ENCODE results near the gene SLC17A7. TPM values are rescaled to one million over a fixed set of nuclear protein-coding genes. Genes with fewer than 3 reads are reported as not detected.

Gene SLC17A7
- polyA plus RNA-seq, 12 donors, result 0.68 to 1.8 (median 1.1) TPM; not detected in 2

DNA sequence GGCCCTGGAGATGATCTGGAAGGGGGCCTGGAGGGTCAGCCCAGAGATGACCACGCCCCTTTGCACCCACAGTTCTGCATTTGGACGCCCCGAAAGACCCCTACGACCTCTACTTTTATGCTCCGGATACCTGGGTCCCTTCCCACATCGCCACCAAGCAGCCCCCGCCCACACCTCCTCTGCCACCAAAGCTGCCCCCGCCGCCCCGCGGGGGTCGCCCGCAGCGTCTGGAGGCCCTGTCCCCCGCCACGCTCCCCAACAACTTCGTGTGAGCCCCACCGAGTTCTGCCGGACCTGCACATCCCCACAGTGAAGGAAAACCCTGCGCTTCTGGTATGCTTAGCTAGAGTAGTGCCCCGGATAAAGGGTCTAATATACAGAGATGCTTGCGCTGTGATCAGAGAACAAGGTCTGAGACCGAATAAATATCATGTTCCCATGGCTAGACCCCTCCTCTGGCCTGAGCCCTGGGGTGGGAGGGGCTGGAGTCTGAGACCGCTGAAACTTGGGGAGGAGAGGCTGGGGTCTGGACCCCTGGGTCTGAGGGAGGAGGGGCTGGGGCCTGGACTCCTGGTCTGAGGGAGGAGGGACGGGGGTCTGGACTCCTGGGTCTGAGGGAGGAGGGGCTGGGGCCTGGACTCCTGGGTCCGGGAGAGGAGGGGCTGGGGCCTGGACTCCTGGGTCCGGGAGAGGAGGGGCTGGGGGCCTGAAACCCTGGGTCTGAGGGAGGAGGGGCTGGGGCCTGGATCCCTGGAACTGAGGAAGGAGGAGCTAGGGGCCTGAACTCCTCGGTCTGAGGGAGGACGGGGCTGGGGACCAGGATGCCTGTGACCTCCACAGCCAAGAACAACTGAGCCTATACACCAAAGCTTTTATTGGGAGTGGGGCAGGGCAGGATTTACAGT is 12.5 kb downstream of the SLC17A7 start:
- DNase-seq, result no peak

DNA sequence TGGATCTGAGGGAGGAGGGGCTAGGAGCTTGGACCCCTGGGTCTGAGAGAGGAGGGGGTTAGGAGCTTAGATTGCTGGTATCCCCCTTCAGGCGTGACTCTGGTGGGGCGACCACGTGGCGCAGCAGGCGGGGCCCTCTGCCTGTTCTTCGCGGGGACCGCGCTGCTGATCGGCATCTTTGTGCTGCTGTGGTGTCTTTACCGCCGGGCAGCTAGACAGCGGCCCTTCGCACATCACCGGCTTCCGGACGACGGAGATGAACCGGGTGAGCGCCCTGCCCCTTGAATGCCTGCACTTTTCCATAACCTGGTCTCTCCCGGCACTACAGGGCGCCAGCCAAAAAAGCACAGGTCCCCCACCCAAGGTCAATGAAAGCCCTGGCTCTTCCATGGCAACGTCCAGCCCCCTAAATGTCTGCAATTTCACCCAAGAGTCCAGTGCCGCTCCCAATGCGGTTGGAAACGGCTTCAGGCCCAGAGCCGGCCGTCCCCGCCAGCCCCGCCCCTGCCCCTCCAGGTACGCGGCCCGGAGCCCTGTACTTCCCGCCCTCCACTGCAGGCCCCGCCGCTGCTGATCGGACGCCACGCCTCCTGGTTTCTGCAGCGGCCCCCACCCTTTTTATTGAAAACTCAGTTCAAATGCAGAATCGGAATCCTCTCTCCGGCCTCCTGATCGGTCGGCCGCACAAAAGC is 13.3 kb downstream of the SLC17A7 start:
- no peak for DNase-seq

DNA sequence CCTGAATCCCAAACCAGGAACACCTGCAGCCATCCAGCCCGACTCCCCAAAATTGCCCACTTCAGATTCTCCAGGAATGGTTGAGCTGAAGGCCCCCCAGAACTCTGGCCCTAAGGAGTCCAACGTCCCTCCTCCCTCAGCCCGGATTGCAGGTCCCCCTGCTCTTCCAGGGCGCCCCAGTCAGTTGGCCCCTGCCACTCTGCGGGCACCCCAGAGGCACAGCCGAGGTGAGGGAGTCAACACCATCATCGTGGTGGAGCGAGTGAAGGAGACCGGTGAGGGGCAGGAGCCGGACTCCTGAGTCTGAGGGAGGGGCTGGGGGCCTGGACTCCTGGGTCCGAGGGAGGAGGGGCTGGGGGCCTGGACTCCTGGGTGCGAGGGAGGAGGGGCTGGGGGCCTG is 14.0 kb downstream of the SLC17A7 start:
- no peak for DNase-seq

DNA sequence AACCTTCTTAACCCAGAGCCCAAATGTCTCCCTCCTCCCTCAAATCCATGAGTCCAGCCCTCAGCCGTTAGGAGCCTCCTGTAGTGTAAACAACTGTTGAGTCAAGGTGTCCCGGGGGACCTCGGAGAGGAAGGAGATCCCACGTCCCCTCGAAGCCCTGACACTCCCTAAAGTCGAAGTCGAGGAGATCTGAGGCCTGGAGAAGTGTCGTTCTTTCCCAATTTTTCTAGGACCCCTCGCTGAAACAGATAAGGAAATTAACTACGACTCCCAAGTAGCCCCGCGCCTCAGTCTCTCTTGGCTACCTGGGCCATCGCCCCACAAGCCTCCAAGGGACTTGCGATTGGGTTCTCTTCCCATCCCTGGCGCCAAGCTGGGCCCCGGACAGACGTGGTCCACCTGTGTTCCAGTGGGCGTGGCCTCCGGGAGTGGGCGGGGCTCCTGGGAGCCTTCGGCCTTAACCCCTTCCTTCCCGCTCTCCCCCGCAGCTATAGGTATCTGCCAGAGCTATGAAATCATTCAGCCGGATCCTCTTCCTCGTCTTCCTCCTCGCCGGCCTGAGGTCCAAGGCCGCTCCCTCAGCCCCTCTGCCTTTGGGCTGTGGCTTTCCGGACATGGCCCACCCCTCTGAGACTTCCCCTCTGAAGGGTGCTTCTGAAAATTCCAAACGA is 15.3 kb downstream of the SLC17A7 start:
- no peak for DNase-seq

DNA sequence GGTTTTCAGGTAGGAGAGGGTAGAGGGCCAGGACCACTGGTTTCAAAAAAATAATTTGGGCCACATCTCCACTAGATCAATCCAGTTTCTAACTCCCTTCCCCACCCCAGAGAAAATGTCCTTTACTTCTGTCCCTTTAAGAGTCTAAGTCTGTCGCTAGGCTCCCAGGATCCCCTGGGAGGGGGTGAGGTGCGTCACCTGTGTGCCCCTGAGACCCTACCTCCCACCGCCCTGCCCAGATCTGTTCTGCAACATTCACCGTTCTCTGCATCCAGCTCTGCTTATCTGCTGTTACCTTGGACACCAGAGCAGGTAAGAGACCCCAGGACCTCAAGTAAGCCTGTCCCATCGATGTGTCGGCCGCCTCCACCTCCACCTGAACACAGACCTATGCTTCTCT is 16.1 kb downstream of the SLC17A7 start, which contains the start of gene GFY:
Gene GFY (plus strand): TSS at position 211 of the 400 bp plus-strand sequence. CDS start 1,043 bp downstream, outside the sequence.
- no peak for DNase-seq

DNA sequence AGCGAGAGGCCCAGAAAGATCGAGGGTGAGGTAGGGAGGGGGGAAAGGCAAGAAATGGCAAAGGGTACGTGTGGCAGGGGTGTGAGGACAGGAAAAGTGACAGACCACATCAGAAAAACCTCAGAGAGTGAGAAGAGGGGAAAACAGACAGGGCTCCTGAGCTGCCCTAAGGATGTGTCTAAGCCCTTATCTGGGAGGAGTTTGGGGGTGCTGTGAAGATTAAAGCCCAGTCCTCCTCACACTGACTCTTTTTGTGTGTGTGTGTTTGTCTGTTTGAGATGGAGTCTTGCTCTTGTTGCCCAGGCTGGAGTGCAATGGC is 17.4 kb downstream of the SLC17A7 start:
- no peak for DNase-seq

DNA sequence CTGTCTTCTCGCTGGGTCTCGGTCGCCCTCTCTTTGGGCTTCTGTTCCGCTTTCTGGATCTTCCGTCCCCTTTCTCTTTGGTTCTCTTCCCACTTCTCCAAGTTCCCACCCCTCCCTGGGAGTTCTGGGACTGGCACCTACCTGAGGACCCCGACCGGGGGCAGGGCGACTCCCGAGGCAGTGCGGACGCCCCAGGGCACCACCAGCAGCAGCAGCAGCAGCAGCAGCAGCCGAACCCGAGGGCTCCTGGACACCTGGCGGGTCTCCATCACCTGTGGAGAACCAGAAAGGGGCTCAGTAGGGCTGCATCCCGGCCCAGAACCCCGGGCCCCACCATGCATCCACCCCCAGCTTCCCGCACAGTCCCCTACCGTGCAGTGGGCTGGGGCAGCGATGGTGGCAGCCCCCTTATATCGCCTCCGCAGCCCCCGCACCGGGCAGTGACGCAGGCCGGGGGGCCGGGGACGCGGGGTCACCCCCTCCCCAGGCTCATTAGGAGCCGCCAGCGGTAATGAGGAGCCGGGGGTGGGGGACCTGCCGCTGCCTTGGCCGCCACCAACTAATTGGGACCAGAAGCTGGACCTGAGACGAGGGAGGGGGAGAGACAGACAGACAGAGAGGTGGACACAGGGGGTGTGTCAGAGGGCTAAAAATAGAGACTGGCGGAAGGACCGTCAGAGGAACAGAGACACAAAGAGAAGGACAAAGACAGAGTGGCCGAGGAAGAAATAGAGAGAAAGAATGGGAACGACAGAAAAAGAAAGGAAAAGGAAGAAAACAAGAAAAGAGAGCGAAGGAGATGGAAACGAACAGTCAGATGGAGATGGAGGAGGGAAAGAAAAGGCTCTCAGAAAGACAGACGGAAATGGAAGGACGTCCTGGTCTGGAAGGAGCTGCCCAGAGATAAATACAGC is 18.0 kb downstream of the SLC17A7 start, which contains the start of gene PTH2:
Gene PTH2 (minus strand): TSS at position 371 of the 914 bp plus-strand sequence. CDS start 102 bp downstream, at position 269.
- DNase-seq, result no peak

DNA sequence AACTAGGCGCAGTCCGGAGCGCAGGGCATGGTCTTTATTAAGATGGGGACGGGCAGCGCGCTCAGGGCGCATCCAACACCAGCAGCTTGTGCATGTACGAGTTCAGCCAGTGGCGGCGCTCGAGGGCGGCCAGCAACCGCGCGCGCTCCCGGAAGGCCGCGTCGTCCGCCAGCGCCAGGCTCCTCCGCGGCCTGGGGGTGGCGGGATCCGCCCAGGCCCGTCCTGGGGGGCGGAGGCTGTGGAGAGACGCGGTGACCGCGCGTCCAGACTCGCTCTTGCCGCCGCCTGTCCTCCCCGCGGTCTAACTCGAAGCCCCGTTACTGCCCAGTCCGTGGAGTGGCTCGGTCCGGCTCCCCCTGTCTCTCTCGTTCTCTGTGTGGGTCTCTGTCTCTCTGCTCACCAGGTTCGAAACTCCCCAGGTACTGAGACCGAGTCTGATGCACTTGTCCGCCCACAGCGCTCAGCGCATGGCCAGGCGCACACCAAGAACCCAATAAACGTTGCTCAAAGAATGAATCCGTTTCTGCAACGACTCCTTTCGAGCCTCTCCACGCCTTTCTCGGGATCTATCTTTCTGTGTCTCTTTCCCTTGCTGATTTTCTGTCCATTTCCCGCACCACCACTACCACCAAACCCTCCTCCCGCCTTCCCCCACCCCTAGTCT is 18.8 kb downstream of the SLC17A7 start:
- no peak for DNase-seq

DNA sequence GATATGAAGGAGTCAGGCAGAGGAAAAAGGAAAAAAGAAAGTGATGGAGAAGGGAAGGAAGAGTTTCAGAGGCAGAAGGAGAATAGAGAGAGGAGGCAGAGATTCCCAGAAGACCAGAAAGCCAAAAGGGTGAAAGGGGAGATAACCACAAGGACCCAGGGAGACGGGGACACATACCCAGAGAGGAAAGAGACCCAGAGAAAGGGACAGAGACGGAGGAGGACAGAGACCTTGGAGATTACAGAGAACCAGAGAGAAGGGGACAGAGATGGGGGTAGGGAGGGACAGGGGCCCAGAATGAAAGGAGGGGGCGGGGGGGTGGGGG is 19.5 kb downstream of the SLC17A7 start:
- no peak for DNase-seq

DNA sequence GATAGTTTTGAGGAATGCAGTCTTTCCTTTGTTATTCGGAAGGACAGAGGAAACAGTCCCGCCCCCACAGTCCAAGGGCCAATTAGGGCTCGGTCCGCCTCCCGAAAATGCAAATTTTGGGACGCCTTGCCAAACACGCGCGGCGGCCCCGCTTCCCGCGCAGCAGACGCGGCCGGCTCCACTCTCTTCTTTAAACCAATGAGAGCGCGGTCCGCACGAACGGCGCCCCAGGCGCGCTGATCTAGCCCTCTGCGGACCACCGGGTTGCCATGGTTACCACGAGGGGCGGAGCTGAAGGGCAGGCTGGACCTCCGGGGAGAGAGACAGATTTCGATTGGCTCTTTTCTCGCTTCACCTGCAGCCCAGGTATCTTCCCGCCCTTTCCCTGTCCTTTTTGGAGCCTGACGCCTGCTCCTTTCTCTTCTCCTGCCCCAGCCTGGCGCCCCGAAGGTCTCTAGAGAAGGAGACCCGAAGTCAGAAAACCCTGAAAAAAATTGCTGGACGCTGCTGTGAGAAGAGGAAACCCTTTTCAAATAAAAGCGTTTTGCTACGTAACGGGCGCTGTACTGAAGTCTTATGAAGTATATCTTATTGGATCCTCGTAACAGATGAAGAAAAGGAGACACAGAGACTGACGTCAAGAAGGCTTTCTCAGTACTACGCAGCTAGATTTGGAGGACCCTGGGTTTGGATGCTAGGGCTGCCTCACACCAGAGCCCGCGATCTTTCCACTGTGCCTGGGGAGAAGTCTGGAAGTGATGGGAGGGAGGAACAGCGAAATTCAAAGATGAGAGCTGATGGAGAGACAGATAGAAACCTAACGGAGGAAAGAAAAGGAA is 20.1 kb downstream of the SLC17A7 start:
- DNase-seq, result peak; percentile 65

DNA sequence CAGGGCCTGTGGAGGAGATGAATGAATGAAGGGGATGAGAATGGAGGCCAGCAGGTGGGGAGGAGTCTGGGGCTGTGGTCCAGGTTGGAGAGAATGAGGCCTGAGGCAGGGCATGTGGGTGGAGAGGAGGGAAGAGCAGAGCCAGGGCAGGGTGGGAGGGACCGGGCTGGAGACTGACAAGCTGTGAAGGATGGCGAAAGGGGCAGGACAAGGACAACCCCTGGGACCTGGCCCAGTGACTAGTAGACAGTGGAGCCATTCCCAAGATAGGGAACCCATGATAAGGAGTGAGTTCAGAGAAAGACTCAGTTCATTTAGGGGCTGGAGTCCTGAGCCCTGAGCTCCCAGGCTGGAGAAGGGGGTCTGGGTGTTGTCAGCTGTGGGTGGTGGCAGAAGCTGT is 21.1 kb downstream of the SLC17A7 start:
- DNase-seq, result no peak

DNA sequence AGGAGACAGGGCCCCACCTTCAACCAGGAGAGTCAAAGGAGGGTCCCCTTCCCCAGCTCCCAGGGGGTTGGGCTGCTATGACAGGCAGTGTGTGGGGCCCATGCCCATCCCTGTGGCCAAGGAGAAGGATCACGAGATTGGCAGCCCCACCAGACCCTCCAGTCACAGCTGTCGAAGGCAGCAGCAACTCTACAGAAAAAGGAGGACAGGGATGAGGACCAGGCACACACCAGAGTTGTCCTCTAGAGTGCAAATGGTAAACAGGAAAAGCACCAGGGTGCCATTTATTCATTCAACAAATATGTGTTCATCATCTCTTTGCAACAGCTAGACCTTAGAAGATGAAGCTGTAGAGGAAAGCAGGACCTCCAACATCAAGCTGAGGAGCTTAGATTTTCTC is 22.2 kb downstream of the SLC17A7 start:
- no peak for DNase-seq

DNA sequence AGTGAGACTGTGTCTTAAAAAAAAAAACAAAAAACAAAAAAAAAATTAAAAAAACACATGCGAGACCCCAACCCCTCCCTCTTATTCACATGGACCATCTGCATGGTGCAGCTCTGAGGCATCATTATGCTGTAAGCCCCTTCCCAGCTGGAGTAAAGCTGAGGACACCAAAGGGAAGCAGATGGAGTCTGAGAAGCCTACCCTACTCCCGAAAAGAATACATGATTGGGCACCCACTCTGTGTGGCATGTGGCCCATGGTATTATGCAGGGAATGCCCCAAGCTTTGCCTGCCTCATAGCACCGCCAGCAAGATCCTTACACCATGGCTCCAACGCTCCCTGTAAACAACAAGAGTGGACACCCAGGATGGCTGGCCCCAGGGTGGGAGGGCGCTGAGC is 22.8 kb downstream of the SLC17A7 start:
- DNase-seq, result no peak

DNA sequence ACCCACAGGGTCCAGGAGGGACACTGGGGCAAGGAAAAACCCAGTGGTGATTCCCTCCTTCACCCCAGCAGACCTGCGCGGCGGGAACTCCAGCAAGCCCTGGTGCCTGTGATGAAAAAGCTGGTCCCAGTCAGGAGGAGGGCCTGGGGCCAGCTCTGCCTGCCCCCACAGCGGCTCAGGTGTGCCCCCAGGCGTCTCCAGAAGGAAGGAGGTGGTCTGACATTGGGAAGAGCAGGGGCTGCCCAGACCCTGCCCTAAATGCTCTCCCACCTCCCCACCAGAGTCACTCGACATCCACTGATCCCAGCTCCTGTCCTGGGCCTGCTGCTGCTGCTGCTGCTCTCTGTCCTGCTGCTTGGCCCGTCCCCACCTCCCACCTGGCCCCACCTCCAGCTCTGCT is 24.2 kb downstream of the SLC17A7 start:
- no peak for DNase-seq

DNA sequence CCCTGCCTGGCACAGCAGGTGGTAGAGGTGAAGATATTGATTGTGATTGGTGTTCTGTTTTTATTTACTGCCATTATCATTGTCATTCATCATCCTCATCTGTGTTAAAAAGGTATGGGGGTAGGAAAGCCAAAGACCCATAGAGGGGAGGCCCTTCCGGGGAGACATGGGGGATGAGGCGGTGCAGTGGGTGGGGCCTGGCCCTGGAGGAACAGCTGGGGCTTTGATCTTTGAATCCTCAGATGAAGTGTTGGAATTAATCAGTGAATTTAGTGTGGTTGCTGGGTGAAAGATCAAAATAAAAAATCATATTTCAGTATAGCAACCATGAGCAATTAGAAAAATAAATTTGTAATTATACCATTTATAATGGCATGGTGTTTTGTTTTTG is 25.5 kb downstream of the SLC17A7 start:
- no peak for DNase-seq

DNA sequence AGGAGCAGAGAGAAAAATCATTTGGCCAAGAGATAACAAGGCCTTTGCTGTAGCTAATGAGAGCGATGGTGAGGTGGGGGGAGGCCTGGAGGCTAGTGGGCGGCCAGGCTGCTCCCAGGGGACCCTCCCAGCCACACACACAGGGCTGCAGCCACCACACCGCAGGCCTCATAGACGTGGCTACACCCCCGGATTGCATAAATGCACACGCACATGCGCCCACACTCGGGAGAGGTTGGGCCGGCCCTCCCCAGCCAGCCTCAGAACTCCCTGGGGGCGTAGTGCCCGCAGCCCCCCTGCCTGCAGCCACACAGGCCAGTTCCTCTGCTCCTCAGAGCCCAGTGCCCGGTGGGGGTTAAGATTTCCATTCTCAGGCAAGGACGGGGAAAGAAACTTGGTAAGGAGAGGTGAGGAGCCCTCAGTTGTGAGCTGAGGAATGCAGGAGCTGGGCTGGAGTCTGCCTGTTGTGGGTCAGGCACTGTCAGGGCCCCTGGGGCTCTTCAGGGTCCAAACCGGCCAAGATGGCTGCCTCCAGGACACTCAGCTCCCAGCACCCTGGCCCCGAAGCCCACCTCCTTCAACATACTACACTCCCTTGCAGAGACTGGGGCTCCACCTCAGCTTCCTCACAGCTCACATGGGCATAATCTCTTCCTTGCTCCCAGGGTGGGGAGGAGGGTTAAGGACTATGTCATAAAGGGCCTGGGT is 26.1 kb downstream of the SLC17A7 start:
- no peak for DNase-seq

DNA sequence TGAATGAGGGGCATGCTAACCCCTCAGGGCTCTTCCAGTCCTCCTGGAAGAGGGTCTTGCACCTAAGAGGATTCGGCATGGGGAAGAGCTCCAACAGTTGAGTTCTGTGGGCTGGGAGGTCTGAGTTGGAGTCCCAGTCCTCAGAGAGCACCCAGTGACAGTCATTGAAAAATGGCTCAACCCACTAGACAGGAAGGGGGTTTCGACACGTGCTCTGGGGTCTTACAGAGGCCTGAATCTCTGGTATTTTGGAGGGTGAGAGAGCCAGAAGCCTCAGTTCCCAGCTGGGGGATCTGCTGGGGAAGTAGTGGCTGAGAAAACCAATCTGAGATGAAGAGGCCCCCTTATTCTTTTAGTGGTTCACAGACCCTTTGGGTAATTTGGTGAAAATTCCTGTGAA is 27.1 kb downstream of the SLC17A7 start:
- DNase-seq, result no peak

DNA sequence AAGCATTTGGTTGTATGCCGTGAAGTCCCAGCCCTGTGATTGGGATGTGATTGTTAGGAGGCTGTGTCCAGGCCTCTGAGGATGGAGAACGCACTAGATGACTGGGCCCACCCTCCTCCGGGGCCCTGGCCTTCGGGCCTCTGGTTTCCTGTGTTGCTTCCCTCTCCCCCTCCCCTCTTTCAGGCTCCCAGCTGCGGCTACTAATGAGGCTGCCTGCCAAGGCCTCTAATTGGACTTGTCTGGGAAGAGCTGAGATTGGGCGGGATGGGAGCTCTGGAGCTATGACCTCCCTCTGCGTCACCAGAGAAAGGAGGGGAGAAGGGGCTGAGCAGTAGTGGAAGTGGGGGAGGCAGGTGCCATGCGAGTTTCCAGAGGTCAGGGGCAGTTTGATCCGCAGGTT is 28.0 kb downstream of the SLC17A7 start:
- DNase-seq, result peak; percentile 40

DNA sequence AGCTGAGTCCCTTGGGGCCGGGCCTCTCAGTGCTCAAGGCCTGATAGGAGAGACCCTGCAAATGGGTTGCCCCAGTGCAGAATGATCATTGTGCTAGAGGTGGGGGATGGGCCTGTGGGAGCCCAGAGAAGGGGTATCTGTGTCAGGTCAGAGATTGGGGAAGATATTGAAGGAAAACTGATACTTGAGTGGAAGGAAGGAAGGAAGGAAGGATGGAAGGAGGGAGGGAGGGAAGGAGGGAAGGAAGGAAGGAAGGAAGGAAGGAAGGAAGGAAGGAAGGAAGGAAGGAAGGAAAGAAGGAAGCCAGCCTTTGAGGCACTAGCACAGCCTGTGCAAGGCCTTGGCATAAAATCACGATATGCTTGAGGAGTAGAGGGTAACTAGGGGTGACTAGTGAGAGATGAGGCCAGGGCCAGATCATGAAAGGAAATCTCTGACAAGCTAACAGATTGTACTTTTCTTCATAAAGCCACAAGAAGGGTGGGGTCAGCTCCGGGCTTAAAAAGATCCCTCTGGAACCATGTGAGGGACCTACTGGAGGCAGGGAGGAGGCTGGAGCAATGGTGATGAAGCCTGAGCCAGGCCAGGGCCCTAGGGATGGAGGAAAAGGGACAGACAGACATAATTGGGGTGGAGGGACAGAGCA is 29.5 kb downstream of the SLC17A7 start:
- DNase-seq, result no peak

Measured in muscle of arm (tissue), 12 donors.